ENCODE measurements around the gene BCAM.
"Not testable (repeated sequence)": the region's sequence is repeated elsewhere in the genome, so short reads cannot be mapped to it uniquely, and the experiment has no call there.

BCAM gene

DNA sequence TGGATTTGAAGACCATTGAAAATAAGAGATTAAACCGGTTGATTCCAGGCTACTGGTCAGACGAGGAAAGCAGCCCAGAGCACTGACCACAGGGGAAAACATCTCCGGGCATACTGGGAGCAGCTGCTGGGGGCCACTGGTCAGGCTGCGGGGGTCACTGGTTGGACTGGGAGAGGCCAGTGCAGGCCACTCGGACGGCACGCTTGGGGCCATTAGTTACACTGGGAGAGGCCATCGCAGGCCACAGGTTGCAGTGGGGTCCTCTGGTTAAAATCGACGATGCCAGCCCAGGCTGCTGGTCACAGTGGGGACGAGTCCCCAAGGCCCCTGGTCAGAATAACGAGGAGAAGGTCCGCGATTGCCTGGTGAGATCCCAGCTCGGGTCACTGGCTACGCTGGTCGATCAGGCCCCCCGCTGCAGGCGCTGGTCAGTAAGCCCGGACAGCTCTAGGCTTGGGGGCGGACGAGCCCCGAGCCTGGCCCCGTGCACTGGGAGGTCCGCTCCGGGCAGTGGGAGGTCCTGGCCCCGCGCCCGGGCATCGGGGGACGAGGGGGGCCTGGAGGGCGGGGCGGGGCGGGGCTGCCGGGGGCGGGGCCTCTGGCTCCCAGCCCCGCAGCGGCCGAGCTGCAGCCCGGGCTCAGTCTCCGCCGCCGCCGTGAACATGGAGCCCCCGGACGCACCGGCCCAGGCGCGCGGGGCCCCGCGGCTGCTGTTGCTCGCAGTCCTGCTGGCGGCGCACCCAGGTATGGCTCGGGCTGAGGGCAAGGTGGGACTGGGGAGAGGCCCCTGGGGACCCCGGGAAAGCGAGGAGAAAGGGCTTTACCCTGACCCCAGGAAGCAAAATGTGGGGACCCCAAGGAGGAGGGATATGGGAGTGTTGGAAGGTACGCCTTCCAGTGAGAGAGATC is at the start of gene BCAM:
Gene BCAM, plus strand, starts transcription at position 641 of the 909 bp plus-strand sequence. Its CDS starts 22 bp downstream, at position 663.
- no peak for DNase-seq

DNA sequence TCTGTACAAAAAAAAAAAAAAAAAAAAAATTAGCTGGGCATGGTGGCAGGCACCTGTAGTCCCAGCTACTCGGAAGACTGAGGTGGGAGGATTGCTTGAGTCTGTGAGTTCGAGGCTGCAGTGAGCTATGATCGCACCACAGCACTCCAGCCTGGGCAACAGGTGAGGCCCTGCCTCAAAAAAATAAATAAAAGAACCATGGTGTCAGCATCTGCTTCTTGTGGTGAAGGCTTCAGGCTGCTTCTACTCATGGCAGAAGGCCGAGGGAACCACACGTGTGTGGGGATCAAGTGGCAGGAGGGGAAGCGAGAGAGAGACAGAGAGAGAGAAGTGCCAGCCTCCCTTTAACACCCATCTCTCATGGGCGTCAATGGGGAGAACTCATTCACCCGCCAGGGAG is 46.9 kb upstream of the BCAM start:
- peak; percentile 24 for DNase-seq

DNA sequence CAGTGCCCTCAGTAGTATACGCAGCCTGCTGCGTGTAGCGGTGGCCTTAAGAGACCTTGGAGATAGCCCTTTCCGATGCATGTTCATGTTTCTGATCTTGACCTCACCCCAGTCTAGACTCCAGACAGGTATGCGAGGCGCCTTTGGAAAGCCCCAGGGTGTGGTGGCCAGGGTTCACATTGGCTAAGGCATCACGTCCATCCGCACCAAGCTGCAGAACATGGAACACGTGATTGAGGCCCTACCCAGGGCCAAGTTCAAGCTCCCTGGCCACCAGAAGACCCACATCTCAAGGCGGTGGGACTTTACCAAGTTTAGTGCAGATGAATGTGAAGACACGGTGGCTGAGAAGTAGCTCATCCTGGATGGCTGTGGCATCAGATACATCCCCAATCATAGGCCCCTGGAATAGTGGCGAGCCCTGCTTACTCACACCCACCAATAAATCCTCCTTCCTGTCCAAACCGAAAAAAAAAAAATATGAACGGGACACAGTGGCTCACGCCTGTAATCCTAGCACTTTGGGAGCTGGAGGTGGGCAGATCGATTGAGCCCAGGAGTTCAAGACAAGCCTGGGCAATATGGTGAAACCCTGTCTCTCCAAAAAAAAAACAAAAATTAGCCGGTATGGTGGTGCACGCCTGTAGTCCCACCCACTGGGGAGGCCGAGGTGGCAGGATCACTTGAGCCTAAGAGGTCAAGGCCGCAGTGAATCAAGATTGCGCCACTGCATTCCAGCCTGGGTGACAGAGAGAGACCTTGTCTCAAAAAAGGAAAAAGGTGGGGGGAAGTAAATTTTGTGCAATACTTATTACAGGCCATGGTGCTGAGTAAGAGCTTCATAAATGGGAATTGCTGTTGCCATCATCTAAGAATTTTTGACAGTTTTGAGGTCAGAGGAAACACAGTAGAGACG is 43.6 kb upstream of the BCAM start:
- peak; percentile 15 for DNase-seq

- DNase-seq: no peak
These were observed 43.0 kb upstream of the BCAM start for GRCh38 chr19:44765949-44766335.

GRCh38 chr19:44767295-44768180 is 41.4 kb upstream of the BCAM start:
- DNase-seq: peak; percentile 28

DNA sequence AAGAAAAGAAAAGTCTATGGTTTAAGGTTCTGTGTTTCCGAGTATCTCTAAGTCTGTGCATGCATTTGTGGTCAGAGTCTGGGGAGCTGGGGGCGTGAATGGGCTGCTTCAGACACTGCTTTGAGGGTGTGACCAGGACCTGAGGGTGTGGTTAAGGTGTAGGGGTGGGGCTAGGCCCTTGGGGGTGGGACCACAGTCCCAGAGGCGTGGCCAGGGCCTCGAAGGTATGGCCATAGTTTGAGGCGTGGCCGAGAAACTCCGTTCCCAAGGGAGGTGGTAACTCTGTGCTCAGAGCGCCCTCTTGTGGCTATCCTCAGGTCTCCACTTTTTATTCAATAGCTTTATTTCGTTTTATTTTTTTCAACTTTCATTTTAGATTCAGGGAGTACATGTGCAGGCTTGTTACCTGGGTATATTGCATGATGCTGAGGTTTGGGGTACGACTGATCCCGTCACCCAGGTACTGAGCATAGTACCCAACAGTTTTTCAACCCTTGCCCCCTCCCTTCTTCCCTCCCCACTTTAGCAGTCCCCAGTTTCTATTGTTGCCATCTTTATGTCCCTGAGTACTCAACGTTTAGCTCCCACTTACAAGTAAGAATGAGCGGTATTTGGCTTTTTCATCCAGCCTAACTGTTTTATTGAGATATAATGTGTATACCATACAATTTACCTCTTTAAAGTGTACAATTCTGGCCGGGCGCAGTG is 38.2 kb upstream of the BCAM start:
- DNase-seq: peak; percentile 99

DNA sequence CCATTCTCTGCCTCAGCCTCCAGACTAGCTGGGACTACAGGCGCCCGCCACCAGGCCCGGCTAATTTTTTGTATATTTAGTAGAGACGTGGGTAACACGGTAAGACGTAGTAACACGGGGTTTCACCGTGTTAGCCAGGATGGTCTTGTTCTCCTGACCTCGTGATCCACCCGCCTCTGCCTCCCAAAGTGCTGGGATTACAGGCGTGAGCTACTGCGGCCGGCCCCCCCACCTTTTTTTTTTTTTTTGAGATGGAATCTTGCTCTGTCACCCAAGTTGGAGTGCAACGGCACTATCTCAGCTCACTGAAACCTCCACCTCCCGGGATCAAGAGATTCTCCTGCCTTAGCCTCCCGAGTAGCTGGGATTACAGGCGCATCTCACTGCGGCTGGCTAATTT is 36.8 kb upstream of the BCAM start:
- not testable (repeated sequence) for DNase-seq

- no peak for DNase-seq
These were observed 35.9 kb upstream of the BCAM start for GRCh38 chr19:44772959-44773358.

GRCh38 chr19:44775676-44776240 is 33.1 kb upstream of the BCAM start:
- DNase-seq: no peak

DNA sequence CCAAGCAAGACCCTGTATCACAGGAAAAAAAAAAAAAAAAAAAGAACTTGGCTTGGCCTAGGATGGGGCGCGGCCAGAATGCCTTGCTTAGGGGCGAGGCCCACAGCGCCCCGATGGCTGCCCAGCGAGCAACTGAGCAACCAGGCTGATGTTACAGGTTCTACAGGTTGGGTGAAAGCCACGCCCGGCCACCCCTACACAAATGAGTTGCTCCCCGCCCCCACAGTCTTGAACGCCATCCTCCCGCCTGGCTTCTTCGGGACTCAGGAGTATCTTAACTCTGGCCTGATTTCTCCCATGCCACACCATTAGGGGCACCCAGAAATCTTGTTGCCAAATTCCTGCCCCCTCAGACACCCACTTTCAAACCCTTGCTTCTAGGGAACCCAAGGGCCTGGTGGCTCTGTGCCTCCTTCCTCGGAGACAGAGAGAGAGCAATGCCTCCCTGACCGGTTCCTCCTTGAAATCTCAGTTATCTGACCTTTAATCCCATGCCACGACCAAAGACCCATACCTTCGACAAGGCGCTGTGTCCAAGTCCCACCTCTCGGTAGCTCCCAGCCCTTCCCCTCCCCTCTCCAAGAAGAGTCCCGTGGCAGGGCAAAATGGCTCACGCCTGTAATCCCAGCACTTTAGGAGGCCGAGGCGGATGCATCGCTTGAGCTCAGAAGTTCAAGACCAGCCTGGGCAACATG is 32.4 kb upstream of the BCAM start:
- no peak for DNase-seq

GRCh38 chr19:44777715-44778347 is 31.1 kb upstream of the BCAM start, which contains the start of gene CBLC:
TSS of gene CBLC (plus strand) at chr19:44777890. CDS start at chr19:44777932, 42 bp downstream.
- DNase-seq: no peak

GRCh38 chr19:44779150-44779549 is 29.8 kb upstream of the BCAM start:
- DNase-seq: no peak

DNA sequence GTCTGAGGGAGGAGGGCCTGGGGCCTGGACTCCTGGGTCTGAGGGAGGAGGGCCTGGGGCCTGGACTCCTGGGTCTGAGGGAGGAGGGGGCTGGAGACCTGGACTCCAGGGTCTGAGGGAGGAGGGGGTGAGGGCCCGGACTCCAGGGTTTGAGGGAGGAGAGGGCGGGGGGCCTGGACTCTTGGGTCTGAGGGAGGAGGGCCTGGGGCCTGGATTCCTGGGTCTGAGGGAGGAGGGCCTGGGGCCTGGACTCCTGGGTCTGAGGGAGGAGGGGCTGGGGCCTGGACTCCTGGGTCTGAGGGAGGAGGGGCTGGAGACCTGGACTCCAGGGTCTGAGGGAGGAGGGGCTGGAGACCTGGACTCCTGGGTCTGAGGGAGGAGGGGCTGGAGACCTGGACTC is 27.2 kb upstream of the BCAM start:
- DNase-seq: not testable (repeated sequence)

DNA sequence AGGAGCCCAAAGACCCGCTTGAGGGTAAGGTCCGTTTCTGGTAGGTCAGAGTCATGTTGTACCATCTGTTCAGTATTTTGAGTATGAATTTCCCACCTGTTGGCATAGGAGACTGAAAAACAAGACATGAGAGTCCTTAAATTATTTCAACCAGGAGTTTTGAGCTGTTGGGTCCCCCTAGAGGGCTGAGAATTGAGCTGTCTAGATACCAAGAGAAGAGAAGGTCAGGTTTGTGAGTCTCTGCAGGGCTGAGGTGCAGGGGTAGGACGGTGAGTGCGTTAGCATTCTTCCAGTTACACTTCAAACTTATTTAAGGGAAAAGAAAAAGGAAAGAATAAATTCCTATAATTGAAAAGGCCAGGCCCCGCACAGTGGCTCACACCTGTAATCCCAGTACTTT is 26.2 kb upstream of the BCAM start:
- no peak for DNase-seq

DNA sequence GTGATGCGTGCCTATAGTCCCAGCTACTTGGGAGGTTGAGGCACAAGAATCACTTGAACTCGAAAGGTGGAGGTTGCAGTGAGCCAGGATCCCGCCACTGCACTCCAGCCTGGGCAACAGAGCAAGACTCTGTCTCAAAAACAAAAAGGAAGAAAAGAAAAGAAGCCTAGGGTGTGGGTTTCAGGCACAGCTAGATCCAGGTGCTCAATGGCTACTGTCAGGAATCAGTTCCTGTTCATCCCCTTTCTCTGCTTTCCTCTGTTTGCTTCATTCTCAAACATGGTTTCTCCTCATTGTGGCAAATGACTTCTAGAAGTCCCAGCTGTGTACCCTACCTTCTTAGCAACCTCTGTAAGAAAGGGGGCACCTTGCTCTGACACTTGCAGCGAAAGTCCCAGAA is 25.4 kb upstream of the BCAM start:
- no peak for DNase-seq

DNA sequence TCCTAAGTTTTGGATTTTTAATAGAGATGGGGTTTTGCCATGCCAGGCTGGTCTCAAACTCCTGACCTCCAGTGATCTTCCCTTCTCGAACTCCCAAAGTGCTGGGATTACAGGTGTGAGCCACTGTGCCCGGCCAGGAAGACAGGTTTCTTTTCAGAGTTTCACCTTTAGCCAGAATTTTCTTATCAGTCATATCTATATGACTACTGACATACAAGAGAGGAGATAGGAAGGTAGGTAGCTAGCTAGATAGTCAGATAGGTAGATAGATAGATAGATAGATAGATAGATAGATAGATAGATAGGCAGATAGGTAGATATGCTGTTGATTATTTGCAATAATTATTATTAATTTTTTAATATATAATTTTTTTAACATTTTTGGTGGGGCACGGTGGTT is 23.6 kb upstream of the BCAM start:
- DNase-seq: no peak

DNA sequence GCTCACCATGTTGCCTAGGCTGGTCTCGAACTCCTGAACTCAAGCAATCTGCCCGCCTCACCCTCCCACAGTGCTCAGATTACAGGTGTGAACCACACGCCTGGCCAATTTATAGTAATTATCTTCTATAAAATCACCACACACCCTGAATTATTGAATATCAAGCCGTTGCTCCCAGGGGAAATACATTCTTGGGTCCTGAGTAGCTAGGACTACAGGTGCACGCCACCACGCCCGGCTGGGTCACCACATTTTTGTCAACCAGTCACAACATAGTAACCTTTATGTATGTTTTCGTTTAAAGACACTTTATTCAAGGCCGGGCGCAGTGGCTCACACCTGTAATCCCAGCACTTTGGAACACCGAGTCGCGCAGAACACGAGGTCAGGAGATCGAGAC is 22.9 kb upstream of the BCAM start:
- no peak for DNase-seq

DNA sequence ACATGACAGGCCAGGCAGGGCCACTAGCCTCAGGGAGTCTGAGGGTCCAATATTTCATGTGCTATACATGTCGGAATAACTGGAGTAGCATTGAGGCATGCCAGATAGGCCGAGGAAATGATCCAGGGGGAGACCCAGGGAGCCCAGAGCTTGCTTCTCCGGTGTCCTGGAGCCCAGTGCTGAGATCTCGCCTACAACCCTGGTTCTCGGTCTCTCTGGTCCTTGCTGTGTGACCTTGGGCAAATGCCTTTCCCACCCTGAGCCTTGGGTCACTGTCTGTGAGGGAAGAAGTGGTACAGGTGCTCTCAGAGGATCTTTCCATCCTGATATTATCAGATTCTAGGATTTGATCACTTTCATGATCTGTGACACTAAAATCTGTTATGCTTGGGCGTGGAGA is 19.9 kb upstream of the BCAM start:
- no peak for DNase-seq

GRCh38 chr19:44789943-44790483 is 18.9 kb upstream of the BCAM start:
- DNase-seq: no peak

DNA sequence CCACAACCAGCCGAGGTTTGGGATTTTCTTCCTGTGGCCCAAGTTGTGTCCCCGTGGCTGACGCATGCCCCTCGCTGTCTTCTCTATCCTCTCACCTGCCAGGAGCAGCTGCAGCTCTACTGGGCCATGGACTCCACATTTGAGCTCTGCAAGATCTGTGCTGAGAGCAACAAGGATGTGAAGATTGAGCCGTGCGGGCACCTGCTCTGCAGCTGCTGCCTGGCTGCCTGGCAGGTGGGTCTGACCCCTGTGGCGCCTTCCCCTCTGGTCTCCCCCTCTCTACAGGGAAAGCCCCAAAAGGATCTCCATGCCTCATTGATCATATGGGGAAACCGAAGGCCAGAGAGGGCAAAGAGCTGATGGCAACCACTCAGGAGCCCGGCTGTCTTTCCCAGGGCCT is 16.6 kb upstream of the BCAM start:
- no peak for DNase-seq

All from CD4-positive, alpha-beta T cell treated with Interleukin-10 for 1 hour (primary cell).